ENCODE data around the gene C1orf146.
"Not testable (repeated sequence)": the region's sequence is repeated elsewhere in the genome, so short reads cannot be mapped to it uniquely, and the experiment has no call there.

C1orf146 gene

GRCh38 chr1:92217721-92218120 is at the start of gene C1orf146:
TSS of gene C1orf146 (plus strand) at chr1:92217915. CDS start at chr1:92231421, 13,506 bp downstream.
- DNase-seq (ENCODE audit: low read depth), result no peak

- DNase-seq (ENCODE audit: low read depth), result no peak
These were observed 49.1 kb upstream of the C1orf146 start for GRCh38 chr1:92168657-92169056.

- DNase-seq (ENCODE audit: low read depth), result no peak
These were observed 48.3 kb upstream of the C1orf146 start for GRCh38 chr1:92169214-92170005.

- DNase-seq (ENCODE audit: low read depth), result no peak
These were observed 33.1 kb upstream of the C1orf146 start for GRCh38 chr1:92184632-92185031.

GRCh38 chr1:92186081-92186480 is 31.6 kb upstream of the C1orf146 start:
- DNase-seq (ENCODE audit: low read depth), result no peak

GRCh38 chr1:92188436-92189255 is 29.1 kb upstream of the C1orf146 start:
- DNase-seq (ENCODE audit: low read depth), result no peak

- DNase-seq (ENCODE audit: low read depth), result no peak
These were observed 26.0 kb upstream of the C1orf146 start for GRCh38 chr1:92191726-92192125.

- DNase-seq (ENCODE audit: low read depth), result no peak
These were observed 25.5 kb upstream of the C1orf146 start for GRCh38 chr1:92192246-92192645.

GRCh38 chr1:92194511-92194910 is 23.2 kb upstream of the C1orf146 start:
- no peak for DNase-seq (ENCODE audit: low read depth)

- DNase-seq (ENCODE audit: low read depth), result no peak
These were observed 15.7 kb upstream of the C1orf146 start for GRCh38 chr1:92201973-92202372.

GRCh38 chr1:92203105-92203504 is 14.6 kb upstream of the C1orf146 start:
- no peak for DNase-seq (ENCODE audit: low read depth)

- no peak for DNase-seq (ENCODE audit: low read depth)
These were observed 7.0 kb upstream of the C1orf146 start for GRCh38 chr1:92210701-92211100.

- DNase-seq (ENCODE audit: low read depth), result no peak
These were observed 6.5 kb upstream of the C1orf146 start for GRCh38 chr1:92211166-92211565.

- no peak for DNase-seq (ENCODE audit: low read depth)
These were observed 844 bp downstream of the C1orf146 start for GRCh38 chr1:92218559-92218958.

GRCh38 chr1:92219028-92219427 is 1.3 kb downstream of the C1orf146 start:
- no peak for DNase-seq (ENCODE audit: low read depth)

- no peak for DNase-seq (ENCODE audit: low read depth)
These were observed 10.7 kb downstream of the C1orf146 start for GRCh38 chr1:92228401-92228800.

- no peak for DNase-seq (ENCODE audit: low read depth)
These were observed 13.0 kb downstream of the C1orf146 start for GRCh38 chr1:92230736-92231135.

GRCh38 chr1:92240034-92240433 is 22.3 kb downstream of the C1orf146 start:
- DNase-seq (ENCODE audit: low read depth), result no peak

- no peak for DNase-seq (ENCODE audit: low read depth)
These were observed 26.7 kb downstream of the C1orf146 start for GRCh38 chr1:92244376-92244775.

- not testable (repeated sequence) for DNase-seq (ENCODE audit: low read depth)
These were observed 37.0 kb downstream of the C1orf146 start for GRCh38 chr1:92254714-92255113.

GRCh38 chr1:92259350-92259749 is 41.6 kb downstream of the C1orf146 start:
- no peak for DNase-seq (ENCODE audit: low read depth)

GRCh38 chr1:92262516-92262915 is 44.8 kb downstream of the C1orf146 start:
- no peak for DNase-seq (ENCODE audit: low read depth)

GRCh38 chr1:92273039-92273438 is 55.3 kb downstream of the C1orf146 start:
- no peak for DNase-seq (ENCODE audit: low read depth)
